ENCODE measurements around the gene CCDC187.

Gene CCDC187

GRCh38 chr9:136251264-136252115 lies 52.4 kb downstream of the CCDC187 start:
- no peak for DNase-seq

DNA sequence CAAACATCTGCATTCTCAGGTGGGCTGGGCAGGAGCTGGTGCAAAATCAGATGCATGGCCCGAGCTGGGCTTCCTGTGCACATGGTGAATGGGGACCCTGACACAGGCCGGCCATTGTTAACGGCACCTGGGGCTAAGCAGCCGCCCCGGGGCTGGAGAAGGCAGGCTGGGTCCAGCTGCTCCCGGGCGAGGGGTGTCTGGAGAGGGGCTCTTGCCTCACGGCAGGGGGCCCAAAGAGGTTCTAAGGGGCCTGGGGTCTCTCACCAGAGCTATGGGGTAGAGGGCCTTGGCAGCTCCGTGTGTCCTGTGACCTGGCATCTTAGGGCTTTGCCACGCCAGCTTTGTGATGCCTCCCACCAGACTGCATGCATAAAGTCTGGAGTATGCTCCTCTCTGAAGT lies 53.2 kb downstream of the CCDC187 start:
- no peak for DNase-seq

DNA sequence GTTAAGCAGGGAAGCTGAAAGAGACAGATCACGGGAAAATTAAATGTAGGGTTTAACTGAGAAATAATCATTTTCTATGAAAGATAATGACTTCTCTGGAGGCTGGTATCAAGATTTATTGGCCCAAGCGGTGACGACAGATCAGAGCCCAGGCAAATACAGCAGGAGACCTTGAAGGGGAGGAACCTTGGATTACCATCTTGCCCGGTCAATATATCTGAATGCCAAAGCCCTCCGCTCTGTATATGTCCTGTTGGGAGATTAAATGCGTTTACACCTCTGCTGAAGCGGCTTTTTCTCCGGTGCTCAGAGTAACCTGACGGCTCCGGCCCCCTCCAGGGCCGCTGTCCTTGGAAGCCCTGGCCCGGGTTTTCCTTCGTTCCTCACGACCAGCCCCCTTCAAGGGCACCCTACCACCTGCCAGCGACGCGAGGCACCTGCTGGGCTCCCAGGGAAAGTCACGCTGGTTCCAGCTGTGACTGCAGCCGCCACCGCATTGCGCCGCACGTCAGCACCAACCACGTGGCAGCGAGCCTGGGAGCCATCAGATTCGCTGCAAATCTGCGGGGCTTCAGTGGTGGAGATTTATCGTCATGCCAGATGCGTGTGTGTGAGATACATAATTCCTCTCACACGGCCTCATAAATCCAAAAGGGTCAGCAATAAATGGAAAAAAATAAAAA lies 53.9 kb downstream of the CCDC187 start:
- DNase-seq = no peak

- no peak for DNase-seq
Measured at GRCh38 chr9:136248951-136249876, 54.7 kb downstream of the CCDC187 start.

DNA sequence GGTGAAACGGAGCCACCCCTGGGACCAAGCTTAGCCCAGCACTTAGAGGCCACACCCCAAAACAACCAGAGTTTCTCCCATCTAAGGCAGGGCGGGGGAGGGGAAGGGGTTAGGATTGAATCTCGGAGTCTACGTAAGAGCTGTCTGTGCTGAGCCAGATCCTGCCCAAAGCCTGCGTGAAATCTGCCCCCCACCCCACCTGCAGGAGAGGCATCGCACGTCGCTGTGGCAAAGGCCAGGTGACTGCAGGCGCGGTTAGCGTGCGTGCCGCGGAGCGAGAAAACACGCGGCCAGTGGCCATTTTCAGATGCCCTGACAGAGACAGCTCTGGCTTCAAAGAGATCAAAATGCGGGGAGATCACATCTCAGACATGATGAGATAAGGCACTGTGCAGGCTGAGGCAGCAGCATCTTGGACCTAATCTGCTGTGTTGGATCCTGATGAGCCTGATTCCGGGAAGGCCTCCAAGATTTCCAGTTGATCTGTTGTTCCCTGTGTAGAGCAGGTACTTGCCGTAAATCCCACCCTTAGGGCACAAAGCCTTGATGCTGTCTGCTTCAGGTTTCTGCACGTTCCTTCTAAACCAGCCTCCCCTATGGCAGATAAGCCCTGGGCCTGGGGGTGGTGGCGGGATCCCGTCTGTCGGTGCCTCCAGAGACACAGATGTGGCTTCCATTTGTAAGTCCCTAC lies 55.8 kb downstream of the CCDC187 start:
- no peak for DNase-seq

DNA sequence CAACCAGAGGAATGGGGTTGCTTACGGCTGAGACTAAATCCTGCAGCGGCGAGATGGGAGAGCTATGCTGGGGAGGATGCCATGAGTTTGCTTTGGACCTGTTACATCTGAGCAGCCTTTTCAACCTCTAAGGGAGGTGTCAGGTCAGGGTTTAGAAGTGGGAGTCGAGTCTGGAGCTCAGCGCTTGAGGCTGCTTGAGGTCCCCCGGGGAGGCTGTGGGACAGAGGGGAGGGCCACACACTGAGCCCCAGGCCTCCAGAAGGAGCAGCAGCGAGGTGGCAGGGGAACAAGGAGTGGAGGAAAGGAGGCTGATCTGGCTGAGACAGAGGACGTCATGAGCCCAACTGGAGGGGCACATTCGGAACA lies 56.4 kb downstream of the CCDC187 start:
- no peak for DNase-seq

DNA sequence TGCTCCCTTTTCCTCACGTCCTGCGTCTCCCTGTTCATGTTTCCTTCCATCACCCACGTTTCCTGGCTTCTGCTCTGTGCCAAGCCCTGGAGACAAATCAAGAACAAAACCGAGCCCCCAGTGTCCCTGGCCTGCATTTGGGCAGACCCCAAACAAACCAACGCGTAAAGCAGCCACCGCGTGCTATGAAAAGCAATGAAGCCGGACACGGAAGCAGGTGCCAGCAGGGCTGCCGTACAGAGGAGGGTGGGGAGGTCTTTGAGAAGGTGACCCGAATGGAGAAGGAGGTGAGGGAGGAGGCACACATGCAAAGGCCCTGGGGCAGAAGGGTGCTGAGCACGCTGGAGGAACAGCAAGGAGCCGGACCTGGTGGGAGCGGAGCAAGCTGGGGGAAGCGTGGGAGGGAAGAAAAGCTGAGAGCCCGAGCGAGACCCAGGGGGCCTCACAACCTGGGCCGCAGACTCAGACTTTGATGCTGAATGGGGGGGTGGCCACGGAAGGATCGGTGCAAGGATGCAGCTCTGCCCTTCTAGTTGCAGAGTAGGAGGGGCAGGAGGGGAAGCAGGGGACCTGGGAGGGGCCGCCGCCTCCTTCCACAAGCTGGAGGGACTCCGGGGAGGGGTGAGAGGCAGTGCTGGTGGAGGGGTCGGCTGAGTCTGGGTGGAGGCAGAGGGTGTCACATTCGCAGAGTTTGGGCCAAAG lies 56.9 kb downstream of the CCDC187 start:
- no peak for DNase-seq

- DNase-seq = peak; percentile 89
Measured at GRCh38 chr9:136245219-136246150, 58.4 kb downstream of the CCDC187 start, which contains the start of gene QSOX2. Gene QSOX2, minus strand, starts transcription at chr9:136245812. Its CDS starts 9 bp downstream, at chr9:136245803.

- DNase-seq = no peak
Measured at GRCh38 chr9:136244969-136245218, 59.0 kb downstream of the CCDC187 start.

DNA sequence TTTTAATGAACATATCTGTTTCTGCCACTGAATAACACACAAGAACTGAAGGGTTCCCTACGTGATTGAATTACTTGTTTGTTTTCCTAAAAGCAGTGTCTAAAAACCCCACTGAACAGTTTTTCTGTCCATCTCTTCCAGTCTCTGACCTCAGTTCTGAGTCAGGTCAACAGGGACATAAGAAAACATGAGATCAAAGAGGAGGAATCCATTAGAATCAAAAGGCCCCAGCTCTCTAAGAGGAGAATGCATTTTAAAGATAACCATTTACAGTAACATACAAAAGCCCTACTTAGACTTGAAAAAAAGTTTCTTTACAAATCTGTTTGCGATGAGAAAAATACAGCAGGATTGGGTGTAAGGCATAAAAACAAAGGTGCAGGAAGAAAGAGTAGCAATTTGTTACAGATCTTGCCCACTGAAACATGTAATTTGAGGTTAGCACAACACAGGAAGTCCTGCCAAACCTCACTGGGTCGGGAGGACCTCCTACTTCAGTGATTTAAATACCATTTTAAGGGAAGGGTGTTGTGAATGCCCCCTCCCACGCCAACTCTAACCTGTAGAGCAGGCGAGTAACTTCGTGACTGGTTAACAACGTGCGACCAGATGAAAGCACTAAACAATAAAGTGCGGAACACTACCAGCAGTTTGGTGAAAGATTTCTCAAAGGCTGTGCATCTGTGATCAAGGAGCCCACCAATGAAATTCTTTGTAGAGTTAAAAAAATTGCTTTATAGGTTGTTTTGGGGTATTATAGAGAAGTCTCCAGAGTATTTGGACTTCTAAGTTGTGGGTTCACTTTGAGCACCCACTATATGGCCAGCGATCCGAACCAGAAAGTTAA lies 59.5 kb downstream of the CCDC187 start:
- peak; percentile 77 for DNase-seq

DNA sequence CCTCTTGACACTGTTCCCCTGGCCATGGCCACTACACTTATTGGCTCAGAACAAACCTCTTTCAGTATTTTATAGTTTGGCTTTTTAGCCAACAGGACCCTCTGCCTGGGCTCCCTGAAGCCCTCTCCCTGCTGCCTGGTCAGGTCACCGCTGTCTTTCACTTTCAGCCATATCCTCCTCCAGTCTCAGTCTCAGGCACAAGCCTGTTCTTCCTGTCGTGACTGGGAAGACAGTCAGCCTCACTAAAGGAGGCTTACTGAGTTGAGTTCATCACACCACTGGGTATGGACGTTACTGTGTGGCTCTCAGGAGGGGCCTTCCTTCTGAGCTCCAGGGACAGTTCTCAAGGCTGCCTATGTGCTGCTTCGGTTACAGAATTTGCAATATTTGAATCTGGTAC lies 60.3 kb downstream of the CCDC187 start:
- peak; percentile 54 for DNase-seq

DNA sequence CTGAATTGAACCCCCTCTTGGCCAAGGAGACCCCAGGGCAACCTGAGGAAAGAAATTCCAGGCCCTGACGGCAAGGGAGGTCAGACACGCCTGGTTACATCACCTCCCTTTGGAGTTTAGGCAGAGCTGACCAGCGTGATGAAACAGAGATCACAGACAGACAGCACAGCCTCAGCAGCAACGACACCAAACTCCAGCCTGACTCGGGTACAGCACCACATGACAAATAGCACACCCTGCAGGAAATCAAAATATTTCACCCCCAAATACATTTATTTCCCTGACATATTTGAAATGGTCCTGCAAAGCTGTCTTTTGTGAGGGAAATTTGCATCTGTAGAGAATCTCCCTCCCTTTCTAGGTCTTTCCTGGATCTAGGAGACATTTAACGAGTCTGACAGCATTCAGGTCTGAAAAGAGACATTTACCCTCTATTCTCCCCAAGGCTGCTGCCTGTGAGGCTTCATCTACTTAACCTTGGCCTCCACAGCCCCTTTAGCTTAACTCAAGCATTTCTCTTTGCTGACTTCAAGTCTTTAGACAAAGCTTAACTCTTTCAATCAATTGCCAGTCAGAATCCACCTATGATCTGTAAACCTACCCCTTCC lies 60.9 kb downstream of the CCDC187 start:
- DNase-seq = no peak

DNA sequence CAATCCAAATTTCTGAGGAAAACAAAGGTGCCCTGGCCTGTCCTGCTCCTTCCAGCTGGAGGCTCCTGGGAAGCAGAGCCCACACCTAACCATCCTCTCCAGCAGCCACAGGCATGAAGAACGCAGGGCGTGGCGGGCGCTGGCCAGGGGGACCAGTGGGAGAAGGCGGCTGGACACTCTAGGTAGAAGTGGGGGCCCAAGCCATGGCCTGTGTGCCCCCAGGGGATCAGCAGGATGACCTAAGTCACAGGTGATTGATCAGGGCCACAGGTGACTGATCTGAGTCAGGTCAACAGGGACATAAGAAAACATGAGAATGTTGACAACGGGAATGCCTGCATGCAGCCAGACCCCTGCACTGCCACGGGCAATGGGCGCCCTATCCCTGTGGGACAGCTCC lies 61.6 kb downstream of the CCDC187 start:
- no peak for DNase-seq

DNA sequence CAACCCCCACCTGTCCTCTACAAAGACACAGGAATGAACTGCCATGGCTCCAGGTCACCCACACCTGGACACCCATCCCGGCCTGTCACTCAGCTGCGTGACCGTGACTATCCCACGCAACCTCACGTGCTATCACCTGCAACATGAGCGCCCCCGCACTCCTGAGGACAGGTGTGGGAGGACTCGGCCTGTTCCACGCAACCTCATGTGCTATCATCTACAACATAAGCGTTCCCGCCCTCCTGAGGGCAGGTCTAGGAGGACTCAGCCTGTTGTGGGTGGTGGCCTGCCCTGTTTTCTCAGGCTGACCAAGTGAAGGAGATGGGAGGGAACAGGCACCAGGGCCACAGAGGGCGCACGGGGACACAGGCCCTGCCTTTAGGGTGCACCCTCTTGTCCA lies 62.4 kb downstream of the CCDC187 start:
- DNase-seq = no peak

DNA sequence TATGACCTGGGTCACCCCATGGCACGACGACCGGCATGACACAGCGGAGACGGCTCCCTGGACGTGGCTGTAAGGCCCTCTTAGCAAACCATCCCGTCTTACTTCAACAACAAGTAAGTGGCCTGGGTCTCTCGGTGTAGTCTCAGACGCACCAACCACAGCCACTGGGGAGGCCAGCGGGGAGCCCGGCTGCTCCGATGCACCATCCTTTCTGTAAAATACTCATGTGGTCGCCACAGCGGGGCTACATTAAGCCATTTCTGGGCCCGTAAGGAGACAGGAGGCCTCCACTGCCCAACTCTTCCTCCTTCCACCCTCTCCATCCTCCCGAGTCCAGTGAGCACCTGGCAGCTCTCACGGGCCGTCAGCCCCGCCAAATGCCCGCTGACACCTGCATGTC lies 63.0 kb downstream of the CCDC187 start:
- DNase-seq = no peak

- no peak for DNase-seq
Measured at GRCh38 chr9:136239983-136240330, 63.9 kb downstream of the CCDC187 start.

DNA sequence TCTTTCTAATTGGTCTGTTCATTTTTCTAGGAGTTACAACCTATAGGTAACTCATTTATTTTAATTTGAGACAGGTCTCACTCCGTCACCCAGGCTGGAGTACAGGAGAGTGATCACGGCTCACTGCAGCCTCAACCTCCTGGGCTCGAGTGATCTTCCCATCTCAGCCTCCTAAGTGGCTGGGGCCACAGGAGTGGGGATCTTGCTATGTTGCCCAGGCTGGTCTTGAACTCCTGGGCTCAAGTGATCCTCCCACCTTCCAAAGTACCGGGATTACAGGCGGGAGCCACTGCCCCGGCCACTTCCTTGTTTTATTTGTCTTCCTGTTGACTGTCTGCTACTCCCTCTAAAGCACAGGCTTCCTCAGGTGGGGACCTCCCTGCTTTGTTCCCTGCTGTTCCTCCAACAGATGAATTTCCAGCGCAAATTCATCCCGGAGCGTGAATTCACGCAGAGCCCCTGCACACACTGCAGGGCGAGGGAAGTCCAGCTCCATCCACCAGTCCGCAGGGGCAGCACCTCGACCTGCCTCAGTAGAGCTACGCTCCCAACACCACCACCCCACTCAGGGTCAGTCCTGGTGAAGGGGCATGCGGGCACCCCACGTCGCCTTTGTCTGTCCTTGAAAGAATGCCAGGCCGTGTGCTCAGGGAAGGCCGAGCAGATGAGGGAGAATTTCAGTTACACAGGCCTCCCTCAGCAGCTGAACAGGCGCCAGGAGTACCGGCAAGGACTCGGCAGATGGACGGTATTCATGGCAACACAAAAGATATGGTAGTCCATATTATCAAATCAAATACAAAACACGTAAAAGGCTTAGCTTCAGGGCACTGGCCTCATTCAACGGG lies 64.5 kb downstream of the CCDC187 start:
- DNase-seq = no peak

DNA sequence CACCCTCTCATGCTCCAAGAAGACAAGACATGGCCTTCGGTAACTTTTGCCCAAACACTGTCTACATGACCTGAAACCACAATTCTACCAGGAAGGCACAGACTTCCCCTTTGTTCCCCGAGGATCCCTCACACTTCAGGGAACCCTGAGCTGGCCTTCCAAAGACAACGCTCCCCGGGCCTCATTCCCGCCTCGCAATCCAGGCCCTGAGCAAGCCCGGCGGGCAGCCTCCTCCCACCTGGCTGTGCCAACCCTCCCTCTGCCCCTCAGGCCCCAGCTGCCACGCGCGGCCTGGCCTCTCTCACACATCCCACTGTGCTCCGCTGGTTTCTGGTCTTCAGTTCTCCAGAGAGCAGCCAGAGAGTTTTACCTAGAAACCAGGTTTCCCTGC lies 65.6 kb downstream of the CCDC187 start:
- no peak for DNase-seq
